WTC11 (cell line): ENCODE measurements around the gene PLCG2.

ENCODE experiments used
- ATF3 ChIP-seq: sonication (generic); formaldehyde crosslinking; conservative IDR thresholded peaks from 2 replicates; pipeline ENCODE4 v1.8.1; 2022; ENCODE audit warnings: mild to moderate bottlenecking, missing genetic modification reagents
- CREB1 ChIP-seq: sonication (generic); formaldehyde crosslinking; IDR thresholded peaks from 2 replicates; pipeline ENCODE4 v1.8.0; 2023; ENCODE audit warnings: mild to moderate bottlenecking, missing genetic modification reagents
- CREM ChIP-seq: sonication (generic); formaldehyde crosslinking; IDR thresholded peaks from 2 replicates; pipeline ENCODE4 v1.8.1; 2022; ENCODE audit warnings: mild to moderate bottlenecking, missing genetic modification reagents, moderate library complexity
- HMGXB4 ChIP-seq: sonication (generic); formaldehyde crosslinking; IDR thresholded peaks from 2 replicates; pipeline ENCODE4 v1.8.1; 2023; ENCODE audit warnings: mild to moderate bottlenecking, moderate library complexity, missing genetic modification reagents
- KAT7 ChIP-seq: sonication (generic); formaldehyde crosslinking; IDR thresholded peaks from 2 replicates; pipeline ENCODE4 v1.8.1; 2023; ENCODE audit warnings: missing genetic modification reagents, mild to moderate bottlenecking, borderline replicate concordance
- NFE2L1 ChIP-seq: sonication (generic); formaldehyde crosslinking; IDR thresholded peaks from 2 replicates; pipeline ENCODE4 v1.8.1; 2023; ENCODE audit warnings: missing genetic modification reagents
- NR1H2 ChIP-seq: sonication (generic); formaldehyde crosslinking; IDR thresholded peaks from 2 replicates; pipeline ENCODE4 v1.9.0; 2021; ENCODE audit warnings: mild to moderate bottlenecking, moderate library complexity, missing genetic modification reagents
- STAT6 ChIP-seq: sonication (generic); formaldehyde crosslinking; conservative IDR thresholded peaks from 2 replicates; pipeline ENCODE4 v1.8.1; 2023; ENCODE audit warnings: mild to moderate bottlenecking, low read depth, missing genetic modification reagents, moderate library complexity
- ZNF138 ChIP-seq: sonication (generic); formaldehyde crosslinking; conservative IDR thresholded peaks from 2 replicates; pipeline ENCODE4 v1.8.1; 2022; ENCODE audit warnings: mild to moderate bottlenecking, moderate library complexity, missing genetic modification reagents
- TF ChIP-seq, protein P1 (sequence below): fragments of 200-600 bp; IDR thresholded peaks from 2 replicates; pipeline ENCODE4 v1.8.0; 2022; ENCODE audit warnings: antibody characterized with exemption

GRCh38 chr16:81861915-81862314 lies 82.8 kb downstream of the PLCG2 start:
- TF ChIP-seq KAT7 (CRISPR knock-in tag), result no peak
- no peak for TF ChIP-seq ZNF138 (CRISPR knock-in tag)
- TF ChIP-seq, protein P1, sequence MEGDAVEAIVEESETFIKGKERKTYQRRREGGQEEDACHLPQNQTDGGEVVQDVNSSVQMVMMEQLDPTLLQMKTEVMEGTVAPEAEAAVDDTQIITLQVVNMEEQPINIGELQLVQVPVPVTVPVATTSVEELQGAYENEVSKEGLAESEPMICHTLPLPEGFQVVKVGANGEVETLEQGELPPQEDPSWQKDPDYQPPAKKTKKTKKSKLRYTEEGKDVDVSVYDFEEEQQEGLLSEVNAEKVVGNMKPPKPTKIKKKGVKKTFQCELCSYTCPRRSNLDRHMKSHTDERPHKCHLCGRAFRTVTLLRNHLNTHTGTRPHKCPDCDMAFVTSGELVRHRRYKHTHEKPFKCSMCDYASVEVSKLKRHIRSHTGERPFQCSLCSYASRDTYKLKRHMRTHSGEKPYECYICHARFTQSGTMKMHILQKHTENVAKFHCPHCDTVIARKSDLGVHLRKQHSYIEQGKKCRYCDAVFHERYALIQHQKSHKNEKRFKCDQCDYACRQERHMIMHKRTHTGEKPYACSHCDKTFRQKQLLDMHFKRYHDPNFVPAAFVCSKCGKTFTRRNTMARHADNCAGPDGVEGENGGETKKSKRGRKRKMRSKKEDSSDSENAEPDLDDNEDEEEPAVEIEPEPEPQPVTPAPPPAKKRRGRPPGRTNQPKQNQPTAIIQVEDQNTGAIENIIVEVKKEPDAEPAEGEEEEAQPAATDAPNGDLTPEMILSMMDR, result no peak
- TF ChIP-seq CREB1 (CRISPR knock-in tag), result no peak
- no peak for TF ChIP-seq ATF3 (CRISPR knock-in tag)
- TF ChIP-seq HMGXB4 (CRISPR knock-in tag), result no peak
- TF ChIP-seq STAT6, result no peak
- no peak for TF ChIP-seq NFE2L1 (CRISPR knock-in tag)
- no peak for TF ChIP-seq CREM
- no peak for TF ChIP-seq NR1H2
